Inflammatory macrophage (primary cell): ENCODE data around the gene AZU1.

Experiments used
- DNase-seq, 2 donors: peaks; one replicate each; pipeline ENCODE4 v3.0.0-alpha.2; 2020 to 2022

Gene AZU1

DNA sequence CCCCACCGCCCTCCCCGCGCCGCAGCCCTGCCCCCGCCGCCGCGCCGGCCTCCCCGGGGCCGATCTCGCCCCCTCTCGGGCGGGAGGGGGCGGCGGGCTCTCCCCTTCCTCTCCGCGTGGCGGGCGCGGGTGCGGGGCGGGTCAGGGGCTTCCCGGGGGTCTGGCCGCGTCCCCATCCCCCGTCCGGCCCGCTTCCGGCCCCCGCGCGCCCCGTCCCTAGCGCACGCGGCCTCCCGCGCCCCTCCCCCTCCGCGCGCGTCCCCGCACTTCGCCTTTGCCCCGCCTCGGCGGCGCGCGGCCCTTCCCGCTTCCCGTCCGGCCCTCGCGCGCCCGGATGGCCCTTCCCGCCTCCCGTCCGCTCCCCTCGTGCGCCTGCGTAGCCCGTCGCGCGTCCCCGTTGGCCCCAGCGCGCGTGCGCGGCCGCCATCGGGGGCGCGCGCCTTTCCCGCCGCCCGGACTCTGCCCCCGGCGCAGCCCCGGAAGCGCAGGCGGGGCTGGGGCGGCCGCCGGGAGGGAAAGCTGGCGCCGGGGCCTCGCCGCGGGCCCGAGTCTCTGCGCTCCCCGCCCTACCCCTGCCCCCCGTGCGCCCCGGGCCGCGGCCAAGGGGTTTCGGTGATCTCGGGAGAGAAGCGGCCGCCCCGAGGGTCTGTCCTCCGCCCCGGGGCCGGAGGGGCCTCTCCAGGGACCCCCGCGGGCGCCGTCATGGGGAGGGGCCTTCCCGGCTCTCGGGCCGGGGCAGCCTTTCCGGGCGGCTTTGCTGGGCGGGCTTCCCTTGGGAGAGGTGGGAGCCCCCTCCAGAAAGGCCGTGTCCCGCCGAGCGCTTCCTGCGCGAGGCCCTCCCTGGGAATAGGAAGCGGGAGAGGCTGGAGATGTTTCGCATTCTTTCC is 29.9 kb upstream of the AZU1 start:
- peak; percentile 93 to 96 for DNase-seq

DNA sequence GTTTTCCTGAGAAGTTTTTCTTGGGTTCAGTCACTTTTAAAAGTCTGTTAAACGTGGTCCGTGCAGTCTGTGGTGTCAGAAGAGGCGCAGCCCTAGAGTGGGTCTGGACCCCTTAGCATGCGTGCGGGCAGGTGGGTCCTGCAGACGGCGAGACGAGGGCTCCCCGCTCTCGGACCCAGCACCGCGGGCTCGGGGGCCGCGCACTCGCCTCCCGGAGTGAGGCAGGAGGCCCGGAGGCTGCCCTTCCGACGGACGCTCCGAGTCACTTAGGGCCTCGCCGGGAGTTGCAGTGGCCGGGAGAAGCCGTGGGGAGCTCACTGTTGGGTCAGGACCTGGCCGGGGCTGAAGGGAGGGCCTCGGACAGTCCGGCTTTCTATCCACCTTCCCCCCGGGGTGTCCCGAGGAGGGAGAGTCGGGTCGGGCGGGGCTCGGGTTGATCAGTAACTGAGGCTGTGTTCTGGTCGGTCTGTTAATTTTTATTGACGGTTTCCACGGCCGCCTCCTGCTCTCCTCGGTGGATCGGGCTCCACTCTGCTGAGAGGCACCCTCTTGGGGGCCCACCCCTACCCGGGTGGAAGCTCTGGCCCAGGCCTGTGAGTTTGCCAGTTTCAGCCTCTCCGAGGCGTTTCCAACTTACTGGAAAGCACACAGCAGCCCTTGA is 29.1 kb upstream of the AZU1 start:
- no peak for DNase-seq

GRCh38 chr19:799076-799881 is 28.4 kb upstream of the AZU1 start:
- peak; percentile 25 to 54 for DNase-seq

DNA sequence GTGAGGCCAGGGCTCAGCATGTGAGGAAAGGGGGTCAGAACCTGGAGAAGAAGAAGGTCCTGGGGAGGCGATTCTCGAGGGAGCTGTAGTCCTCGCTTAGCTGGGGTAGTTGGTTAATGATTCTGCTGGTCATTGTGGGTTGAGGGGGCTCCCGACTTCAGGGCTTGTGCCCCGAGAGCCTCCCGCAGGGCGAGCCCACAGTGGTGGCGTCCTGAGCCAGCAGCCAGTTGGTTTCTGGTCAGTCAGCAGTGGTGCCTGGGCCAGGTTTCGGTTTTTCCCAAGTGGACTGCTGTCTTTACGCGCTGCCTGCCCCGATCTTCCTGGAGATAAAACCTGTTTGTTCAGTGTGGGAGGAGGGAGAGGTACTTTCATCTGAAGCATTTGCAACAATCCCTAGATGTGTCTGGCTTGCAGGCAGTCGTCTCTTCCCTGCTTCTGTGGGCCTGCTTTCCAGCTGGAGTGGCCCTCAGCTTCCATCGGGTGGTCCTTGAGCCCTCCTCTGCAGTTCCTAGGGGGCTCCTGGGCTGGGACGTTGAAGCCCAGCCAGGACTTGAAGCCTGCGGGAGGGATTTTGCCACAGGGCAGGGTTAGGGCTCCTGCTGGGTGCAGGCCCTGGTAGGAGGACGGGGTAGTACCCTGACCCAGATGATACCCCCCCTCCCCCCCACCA is 27.1 kb upstream of the AZU1 start:
- no peak for DNase-seq

DNA sequence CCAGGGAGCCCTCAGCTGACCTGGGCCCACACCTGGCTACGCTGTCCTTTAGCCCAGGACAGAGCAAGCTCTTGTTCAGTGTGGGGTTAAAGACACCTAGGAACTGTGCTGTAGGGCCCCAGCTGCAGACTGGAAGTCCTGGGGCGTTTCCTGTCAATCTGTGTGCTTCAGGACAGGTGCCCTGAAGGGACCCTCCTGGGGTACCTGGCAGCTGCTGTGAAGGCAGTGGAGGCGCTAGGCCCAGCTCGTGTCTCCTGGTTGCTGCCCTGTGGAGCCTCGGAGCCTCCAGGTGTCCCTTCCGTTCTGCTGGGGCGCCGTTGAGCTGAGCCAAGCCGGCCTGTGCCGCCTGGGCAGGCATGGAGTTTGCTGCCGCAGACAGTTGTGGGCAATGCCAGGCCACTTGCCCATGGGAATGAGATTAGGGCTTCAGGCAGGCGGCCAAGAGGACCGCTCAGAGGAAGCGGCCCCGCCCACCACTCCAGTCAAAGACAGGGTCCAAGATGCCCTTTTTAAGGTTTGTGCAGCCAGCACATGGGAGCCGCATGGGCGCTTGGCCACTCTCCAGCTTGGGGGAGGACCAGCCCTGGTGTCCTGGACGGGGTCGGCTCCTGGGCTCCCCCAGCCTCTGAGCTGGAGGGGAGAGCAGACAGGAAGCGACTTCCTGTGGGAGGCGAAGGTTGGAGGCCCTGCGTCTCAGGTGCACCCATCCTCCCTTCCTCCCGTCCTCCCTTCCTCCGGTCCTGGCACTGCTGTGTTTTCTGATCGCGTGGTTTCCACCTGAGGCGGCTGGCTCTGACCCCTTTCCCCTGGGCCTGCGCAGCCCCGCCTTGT is 26.4 kb upstream of the AZU1 start:
- DNase-seq: peak in 1 of 2 donors; percentile 27

DNA sequence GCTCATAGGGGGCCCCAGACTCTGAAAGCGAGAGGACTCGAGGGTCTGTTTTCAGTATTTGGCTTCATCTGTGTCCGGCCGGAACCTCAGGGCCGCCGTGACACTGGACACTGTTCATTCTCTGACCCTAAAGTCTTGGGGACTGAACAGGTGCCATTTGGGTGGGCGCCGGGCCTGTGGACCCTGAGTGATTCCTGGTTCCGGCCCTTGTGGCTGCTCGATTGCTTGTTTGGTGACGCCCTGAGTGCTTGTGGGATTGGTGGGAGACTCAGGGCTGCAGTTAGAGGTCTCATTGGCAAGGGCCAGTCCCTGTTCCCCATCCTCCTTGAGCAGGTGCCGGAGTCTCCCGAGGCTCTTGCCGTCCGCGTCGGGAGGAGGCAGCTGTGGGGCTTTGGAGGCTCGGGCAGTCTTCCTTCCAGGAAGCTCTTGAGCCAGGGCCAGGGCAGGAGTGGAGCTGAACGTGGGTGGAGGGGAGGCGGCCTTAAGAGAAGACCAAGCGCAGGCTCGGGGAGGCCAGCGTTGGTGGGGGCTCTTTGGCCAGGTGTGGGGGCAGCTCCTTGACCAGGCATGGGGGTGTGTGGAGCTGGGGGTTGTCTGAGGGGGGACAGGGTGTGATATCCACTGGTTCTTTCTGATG is 25.7 kb upstream of the AZU1 start:
- no peak for DNase-seq

GRCh38 chr19:802498-803098 is 25.0 kb upstream of the AZU1 start:
- DNase-seq: no peak

DNA sequence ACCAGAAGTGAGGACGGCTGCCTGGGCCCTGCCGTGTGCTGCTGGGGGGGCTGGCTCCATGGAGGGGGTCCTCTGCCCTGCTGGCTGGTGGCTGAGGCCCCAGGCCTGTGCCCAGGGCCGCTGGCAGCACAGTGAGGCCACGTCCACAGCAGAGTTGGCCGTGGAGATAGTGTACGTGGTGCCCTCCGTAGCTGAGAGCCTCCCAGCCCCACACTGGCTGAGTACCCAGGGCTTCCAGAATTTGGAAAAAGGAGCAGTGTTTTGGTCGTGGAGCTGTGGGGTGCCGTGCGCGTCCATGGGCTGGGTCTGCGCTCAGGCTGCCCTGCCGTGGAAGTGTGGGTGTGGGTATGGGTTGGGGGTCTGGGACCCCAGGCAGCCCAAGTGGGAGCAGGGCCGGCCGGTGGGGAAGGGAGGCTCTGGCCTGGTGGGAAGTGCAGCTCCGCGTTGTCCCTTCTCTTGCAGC is 24.5 kb upstream of the AZU1 start:
- DNase-seq: no peak

DNA sequence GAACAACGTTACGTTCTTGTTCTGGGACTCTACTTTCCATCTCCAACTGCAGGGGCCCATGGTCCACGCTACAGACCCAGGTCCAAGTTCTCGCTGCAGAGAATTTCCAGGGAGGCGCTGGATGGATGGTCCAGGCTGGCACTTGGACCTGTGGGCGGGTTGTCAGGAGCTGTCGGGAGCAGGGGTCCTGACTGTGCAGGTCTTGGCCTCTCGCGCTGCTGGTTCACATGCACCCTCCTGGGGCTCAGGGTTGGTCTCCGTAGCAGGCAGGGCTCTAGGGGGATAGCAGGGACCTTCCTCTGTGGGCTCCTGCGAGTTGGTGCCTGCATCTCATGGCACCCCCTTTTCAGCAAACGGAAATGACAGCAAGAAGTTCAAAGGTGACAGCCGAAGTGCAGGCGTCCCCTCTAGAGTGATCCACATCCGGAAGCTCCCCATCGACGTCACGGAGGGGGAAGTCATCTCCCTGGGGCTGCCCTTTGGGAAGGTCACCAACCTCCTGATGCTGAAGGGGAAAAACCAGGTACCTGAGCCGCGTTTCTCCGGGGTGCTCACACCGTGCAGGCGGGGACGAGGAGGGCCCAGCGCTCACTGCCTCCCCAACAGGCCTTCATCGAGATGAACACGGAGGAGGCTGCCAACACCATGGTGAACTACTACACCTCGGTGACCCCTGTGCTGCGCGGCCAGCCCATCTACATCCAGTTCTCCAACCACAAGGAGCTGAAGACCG is 23.8 kb upstream of the AZU1 start:
- DNase-seq: no peak

- no peak for DNase-seq
These were observed 23.0 kb upstream of the AZU1 start for GRCh38 chr19:804419-805165.

DNA sequence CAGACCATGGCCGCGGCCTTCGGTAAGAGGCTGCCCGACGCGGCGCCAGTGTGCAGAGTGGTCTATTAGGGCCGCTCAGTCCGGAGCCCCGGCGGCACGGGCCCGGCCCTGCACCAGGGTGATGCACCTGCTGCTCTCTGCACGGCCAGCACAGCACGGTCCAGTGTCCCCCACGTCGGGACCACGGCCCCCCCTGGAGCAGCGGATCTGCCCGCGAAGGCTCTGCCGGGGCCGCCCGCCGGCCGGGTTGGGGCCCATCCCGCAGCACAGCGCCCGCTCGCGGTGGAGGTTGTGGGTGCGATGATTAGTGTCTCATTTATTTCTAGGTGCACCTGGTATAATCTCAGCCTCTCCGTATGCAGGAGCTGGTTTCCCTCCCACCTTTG is 22.5 kb upstream of the AZU1 start:
- DNase-seq: no peak

DNA sequence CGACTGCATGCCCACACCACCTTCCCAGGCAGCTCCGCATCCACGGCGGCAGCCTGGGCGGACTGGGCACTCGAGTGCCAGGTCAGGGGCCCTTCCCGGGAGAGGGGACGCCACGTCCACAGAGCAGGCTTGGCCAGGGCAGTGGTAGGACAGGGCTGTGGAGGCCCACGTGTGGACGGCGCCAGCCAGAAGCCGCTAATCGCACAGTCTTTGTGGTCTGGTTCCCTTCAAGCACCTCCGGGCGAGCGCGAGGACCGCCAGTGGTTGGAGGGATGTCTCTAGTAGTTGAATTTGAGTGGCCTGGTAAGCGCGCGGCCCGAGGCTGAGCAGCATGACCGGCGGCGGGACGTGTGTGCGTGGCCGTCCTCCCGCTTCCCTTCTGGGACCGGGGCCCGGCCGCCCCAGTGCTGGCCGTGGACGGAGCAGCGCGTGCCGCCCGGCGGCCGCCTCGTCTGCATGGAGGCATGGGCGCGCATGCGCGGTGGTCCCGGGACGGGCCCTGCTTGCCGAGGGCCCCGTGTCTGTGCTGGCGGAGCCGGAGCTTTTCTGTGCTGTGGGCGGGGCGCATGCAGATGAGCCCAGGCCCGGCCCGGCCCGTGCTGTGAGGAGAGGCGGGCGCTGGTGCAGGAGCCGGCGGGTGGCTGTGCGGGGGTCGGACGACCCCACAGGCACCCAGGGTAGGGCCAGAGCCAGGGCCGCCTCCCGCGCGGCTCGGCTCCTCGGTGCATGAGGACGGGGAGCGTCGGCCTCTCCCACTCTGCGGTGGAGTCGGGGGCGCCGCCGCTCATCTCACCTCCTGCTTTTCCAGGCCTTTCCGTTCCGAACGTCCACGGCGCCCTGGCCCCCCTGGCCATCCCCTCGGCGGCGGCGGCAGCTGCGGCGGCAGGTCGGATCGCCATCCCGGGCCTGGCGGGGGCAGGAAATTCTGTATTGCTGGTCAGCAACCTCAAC is 21.8 kb upstream of the AZU1 start:
- DNase-seq: no peak

GRCh38 chr19:806815-807421 is 20.7 kb upstream of the AZU1 start:
- no peak for DNase-seq

DNA sequence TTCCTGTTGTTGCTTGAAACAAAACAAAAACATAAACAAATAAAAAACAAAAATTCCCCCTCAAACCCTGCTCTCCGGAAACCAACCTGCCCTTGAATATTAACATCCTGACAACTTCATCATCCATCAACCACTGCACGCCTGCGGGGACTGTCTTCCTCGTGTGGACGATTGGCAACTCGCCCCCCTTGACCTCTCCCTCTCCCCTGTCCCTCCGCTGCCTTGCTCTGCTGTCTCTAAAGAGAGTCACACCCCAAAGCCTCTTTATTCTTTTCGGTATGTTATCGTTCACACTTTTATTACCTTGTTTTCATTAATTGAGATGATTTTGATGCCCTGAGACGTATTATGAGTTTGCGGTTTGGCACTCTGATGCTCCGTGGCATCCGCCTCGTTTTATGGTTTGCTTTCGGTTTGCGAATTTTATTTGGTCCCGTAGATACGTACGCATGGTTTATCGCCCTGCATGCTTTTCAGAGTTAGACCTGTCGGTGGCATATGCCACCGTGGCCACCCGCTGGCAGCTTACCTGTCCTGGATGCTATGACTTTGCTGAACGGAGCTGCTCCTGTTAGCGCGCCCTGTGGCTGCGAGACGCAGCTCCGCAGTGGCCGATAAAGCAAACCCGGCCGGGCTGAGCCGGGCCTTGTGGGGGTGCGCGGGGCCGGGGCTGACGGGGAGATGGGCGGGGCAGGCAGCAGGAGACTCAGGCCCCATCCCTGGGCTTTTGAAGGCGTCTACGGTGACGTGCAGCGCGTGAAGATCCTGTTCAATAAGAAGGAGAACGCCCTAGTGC is 19.8 kb upstream of the AZU1 start:
- DNase-seq: no peak

DNA sequence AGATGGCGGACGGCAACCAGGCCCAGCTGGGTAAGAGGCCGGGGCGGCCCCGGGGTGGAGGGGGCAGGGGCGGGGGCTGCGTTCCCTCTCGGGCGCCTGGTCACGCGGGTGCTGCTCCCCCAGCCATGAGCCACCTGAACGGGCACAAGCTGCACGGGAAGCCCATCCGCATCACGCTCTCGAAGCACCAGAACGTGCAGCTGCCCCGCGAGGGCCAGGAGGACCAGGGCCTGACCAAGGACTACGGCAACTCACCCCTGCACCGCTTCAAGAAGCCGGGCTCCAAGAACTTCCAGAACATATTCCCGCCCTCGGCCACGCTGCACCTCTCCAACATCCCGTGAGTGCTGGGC is 19.2 kb upstream of the AZU1 start:
- DNase-seq: no peak

- DNase-seq: no peak
These were observed 17.4 kb upstream of the AZU1 start for GRCh38 chr19:810077-810855.
